ENCODE measurements around the gene STMN3.

GRCh38 chr20:63665708-63666107 lies 12.5 kb upstream of the STMN3 start:
- no peak for TF ChIP-seq POLR2A (IDR thresholded peaks at IDR 0.05)
- no peak for TF ChIP-seq CTCF (IDR thresholded peaks at IDR 0.05)

Data from body of pancreas (tissue), 4 donors.